Calu3 (cell line): ENCODE measurements around the gene MARK3. TPM values are rescaled to one million over a fixed set of nuclear protein-coding genes. Genes with fewer than 3 reads are reported as not detected.
"Not testable (repeated sequence)": the region's sequence is repeated elsewhere in the genome, so short reads cannot be mapped to it uniquely, and the experiment has no call there.

Source experiments
- BruUV-seq: library from RNA; stranded (reverse); fragments of 400-500 nt; replicated peaks from 2 replicates; lab custom pipeline; 2021; lab: Mats Ljungman, UMichigan
- CTCF ChIA-PET: fragments of 300-600 bp; sonication (Branson Sonifier 250); formaldehyde crosslinking; loops from one replicate; lab custom pipeline; 2022; ENCODE audit warnings: antibody characterized with exemption; lab: Charles Lee
- DNase-seq: peaks from one replicate; pipeline ENCODE4 v3.0.0; 2022
- H3K27ac Mint-ChIP-seq: one replicate; pipeline ENCODE4 v1.8.0; 2022; ENCODE audit warnings: mixed read lengths; ENCODE audit not compliant: unreplicated experiment
- H3K27me3 Mint-ChIP-seq: one replicate; pipeline ENCODE4 v1.8.0; 2022; ENCODE audit warnings: mixed read lengths; ENCODE audit not compliant: unreplicated experiment
- H3K36me3 Mint-ChIP-seq: one replicate; pipeline ENCODE4 v1.8.0; 2022; ENCODE audit warnings: mild to moderate bottlenecking, moderate library complexity, mixed read lengths; ENCODE audit not compliant: insufficient read depth, unreplicated experiment
- H3K4me1 Mint-ChIP-seq: one replicate; pipeline ENCODE4 v1.8.0; 2022; ENCODE audit warnings: mild to moderate bottlenecking, low read depth, mixed read lengths; ENCODE audit not compliant: unreplicated experiment
- H3K4me3 Mint-ChIP-seq: one replicate; pipeline ENCODE4 v1.8.0; 2022; ENCODE audit warnings: mild to moderate bottlenecking, low read depth, moderate library complexity, mixed read lengths; ENCODE audit not compliant: unreplicated experiment
- H3K9me3 Mint-ChIP-seq: one replicate; pipeline ENCODE4 v1.8.0; 2022; ENCODE audit warnings: low read depth, mixed read lengths; ENCODE audit not compliant: unreplicated experiment
- intact Hi-C: fragments of 100-400 bp; cut with micrococcal nuclease; formaldehyde crosslinking; loops from one replicate; pipeline ENCODE4 v1.10.0; 2022; ENCODE audit not compliant: unreplicated experiment
- total RNA-seq: library from RNA; stranded (reverse); gene quantifications from 2 replicates; pipeline ENCODE4 v1.2.3, GENCODE V29; 2022
- TF ChIP-seq, protein P1 (sequence below): fragments of 200-600 bp; IDR thresholded peaks from one replicate; pipeline ENCODE4 v1.8.0; 2022; ENCODE audit warnings: antibody characterized with exemption; ENCODE audit not compliant: unreplicated experiment

Gene MARK3
- total RNA-seq, 1 experiment from 2014 or later, result 76.0 TPM

- Mint-ChIP-seq H3K4me3 (no peak overlapping the region), H3K4me1 (peaks cover 33% of the 10 kb centered on the region), H3K27me3 (no peaks in the 10 kb centered on the region), H3K27ac (no peak overlapping the region), H3K36me3 (peaks cover 39% of the 10 kb centered on the region), H3K9me3 (no peaks in the 10 kb centered on the region)
- CTCF ChIA-PET, result no interaction called here
- TF ChIP-seq, protein P1, sequence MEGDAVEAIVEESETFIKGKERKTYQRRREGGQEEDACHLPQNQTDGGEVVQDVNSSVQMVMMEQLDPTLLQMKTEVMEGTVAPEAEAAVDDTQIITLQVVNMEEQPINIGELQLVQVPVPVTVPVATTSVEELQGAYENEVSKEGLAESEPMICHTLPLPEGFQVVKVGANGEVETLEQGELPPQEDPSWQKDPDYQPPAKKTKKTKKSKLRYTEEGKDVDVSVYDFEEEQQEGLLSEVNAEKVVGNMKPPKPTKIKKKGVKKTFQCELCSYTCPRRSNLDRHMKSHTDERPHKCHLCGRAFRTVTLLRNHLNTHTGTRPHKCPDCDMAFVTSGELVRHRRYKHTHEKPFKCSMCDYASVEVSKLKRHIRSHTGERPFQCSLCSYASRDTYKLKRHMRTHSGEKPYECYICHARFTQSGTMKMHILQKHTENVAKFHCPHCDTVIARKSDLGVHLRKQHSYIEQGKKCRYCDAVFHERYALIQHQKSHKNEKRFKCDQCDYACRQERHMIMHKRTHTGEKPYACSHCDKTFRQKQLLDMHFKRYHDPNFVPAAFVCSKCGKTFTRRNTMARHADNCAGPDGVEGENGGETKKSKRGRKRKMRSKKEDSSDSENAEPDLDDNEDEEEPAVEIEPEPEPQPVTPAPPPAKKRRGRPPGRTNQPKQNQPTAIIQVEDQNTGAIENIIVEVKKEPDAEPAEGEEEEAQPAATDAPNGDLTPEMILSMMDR, result no peak
- no TSS peak for BruUV-seq
- intact Hi-C loops, result no loop called here
- no peak for DNase-seq
These were observed 139.1 kb downstream of the MARK3 start for GRCh38 chr14:103524002-103524935.

- CTCF ChIA-PET, H3K27ac Mint-ChIP-seq, H3K9me3 Mint-ChIP-seq, H3K4me3 Mint-ChIP-seq, BruUV-seq, DNase-seq, H3K27me3 Mint-ChIP-seq, intact Hi-C loops: not testable (repeated sequence)
- Mint-ChIP-seq H3K4me1 (peaks cover 33% of the 10 kb centered on the region), H3K36me3 (peaks cover 45% of the 10 kb centered on the region)
These were observed 140.4 kb downstream of the MARK3 start for GRCh38 chr14:103525430-103526246.

DNA sequence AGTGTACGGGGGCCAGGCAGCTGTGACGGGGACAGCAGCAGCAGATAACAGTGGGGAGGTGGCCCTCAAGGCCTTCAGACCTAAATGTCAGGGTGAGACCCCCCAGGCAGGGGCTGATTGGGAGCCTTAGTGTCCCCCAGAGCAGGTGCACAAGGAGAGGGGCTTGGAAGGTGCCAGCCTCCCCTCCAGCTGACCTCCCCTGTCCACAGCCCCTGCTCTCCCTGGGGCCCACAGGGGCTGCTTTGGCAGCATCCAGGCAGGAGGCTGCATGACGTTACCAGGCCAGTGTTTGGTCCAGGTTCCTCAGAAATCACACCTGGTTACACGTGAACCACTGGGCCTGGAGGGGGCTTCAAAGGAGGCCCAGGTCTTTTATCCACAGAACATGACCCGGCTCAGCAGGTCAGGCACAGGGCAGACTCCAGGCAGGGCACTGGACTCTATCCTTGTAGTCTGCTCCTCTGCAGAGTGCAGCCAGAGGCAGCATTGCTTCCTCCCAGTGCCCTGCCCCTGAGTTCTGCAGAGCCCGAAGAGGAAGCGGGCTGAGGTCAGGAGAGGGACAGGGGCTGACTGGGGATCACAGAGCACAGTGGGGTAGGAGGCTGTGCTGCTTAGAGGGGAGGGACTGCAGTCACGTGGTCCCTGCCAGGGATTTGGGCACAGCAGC, 141.2 kb downstream of the MARK3 start:
- TF ChIP-seq, protein P1, result no peak
- CTCF ChIA-PET, result no interaction called here

DNA sequence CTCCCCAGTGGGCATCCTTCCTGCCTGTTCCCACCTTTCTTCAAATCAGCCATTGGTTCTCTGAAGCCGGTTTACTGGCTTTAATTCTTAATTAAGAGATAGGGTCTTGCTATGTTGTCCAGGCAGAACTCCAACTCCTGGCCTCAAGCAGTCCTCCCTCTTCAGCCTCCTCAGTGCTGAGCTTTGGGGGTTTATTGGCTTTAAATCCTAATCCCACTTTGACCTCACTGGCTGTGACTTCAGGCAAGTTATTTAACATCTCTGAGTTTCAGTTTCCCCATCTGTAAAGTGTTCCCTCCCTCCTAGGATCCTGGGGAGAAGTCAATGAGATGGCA, 141.7 kb downstream of the MARK3 start:
- CTCF ChIA-PET, result no interaction called here
- peaks cover 48% of the 10 kb centered on the region for H3K36me3 Mint-ChIP-seq
- no peaks in the 10 kb centered on the region for H3K9me3 Mint-ChIP-seq
- no peak overlapping the region for H3K27ac Mint-ChIP-seq
- DNase-seq, result no peak
- H3K4me1 Mint-ChIP-seq, result peaks cover 33% of the 10 kb centered on the region
- TF ChIP-seq, protein P1, result no peak
- intact Hi-C loops, result no loop called here
- H3K27me3 Mint-ChIP-seq, result no peaks in the 10 kb centered on the region
- H3K4me3 Mint-ChIP-seq, result peak overlapping the region; percentile 74
- no TSS peak for BruUV-seq

More for the DNA sequence above, 141.2 kb downstream of the MARK3 start:
- Mint-ChIP-seq H3K27ac (no peak overlapping the region), H3K36me3 (peaks cover 45% of the 10 kb centered on the region), H3K9me3 (no peaks in the 10 kb centered on the region), H3K4me3 (no peak overlapping the region), H3K4me1 (peaks cover 33% of the 10 kb centered on the region), H3K27me3 (no peaks in the 10 kb centered on the region)
- intact Hi-C loops, result no loop called here
- no TSS peak for BruUV-seq
- no peak for DNase-seq
